Psoas muscle (tissue), 8 donors: Measurements from ENCODE around the gene TMEM244. TPM values are rescaled to one million over a fixed set of nuclear protein-coding genes. Genes with fewer than 3 reads are reported as not detected.

Experiments used
- ATAC-seq, 4 donors: fragments of 200-7000 bp; cut with Tn5 transposase; one replicate each; pipeline ENCODE4 v1.9.1; 2020; ENCODE audit warnings: moderate library complexity in 3 of 4, mild to moderate bottlenecking in 2 of 4
- DNase-seq, 2 donors: peaks; one replicate each; pipeline ENCODE4 v3.0.0-alpha.2; 2020
- H3K27ac ChIP-seq: fragments of 200-600 bp; one replicate; pipeline ENCODE4 v1.8.0; 2022
- H3K27me3 ChIP-seq, 3 donors: fragments of 200-600 bp in 1 of 3; one replicate each; pipeline versions ENCODE4 v1.6.1 to v1.8.0; 2013 to 2022; ENCODE audit warnings: low read length in 2 of 3, mild to moderate bottlenecking in 2 of 3, moderate library complexity in 1 of 3; ENCODE audit not compliant: insufficient read depth in 3 of 3
- H3K36me3 ChIP-seq, 2 donors: fragments of 200-600 bp in 1 of 2; one replicate each; pipeline versions ENCODE4 v1.6.1 to v1.8.0; 2013 to 2022; ENCODE audit warnings: low read depth in 1 of 2, mild to moderate bottlenecking in 1 of 2, moderate library complexity in 1 of 2; ENCODE audit not compliant: insufficient read depth in 1 of 2
- H3K4me1 ChIP-seq: fragments of 200-600 bp; one replicate; pipeline ENCODE4 v1.8.0; 2022
- H3K4me3 ChIP-seq: fragments of 200-600 bp; one replicate; pipeline ENCODE4 v1.8.0; 2022; ENCODE audit warnings: mild to moderate bottlenecking
- H3K9me3 ChIP-seq: fragments of 200-600 bp; one replicate; pipeline ENCODE4 v1.8.0; 2022
- CTCF ChIP-seq: fragments of 200-600 bp; IDR thresholded peaks from one replicate; pipeline ENCODE4 v1.8.0; 2022; ENCODE audit warnings: antibody characterized with exemption
- WGBS, 3 donors: extraction: QIAGEN DNeasy Blood & Tissue Kit; methylation state at CpG; one replicate each; pipeline versions ENCODE4 v1.1.6 to v1.1.7; 2013; 5-methylcytosine and 5-hydroxymethylcytosine counted together
- intact Hi-C, 2 donors: fragments of 100-400 bp; cut with DNase I; formaldehyde crosslinking; loops; one replicate each; pipeline versions ENCODE4 v1.11.0 to v1.14.2; 2022
- polyA plus RNA-seq, 3 donors: library from polyadenylated mRNA; stranded (reverse); fragments of 200-250 nt; gene quantifications; one replicate each; pipeline ENCODE4 v1.2.3, GENCODE V29; 2013
- total RNA-seq, 4 donors: library from RNA; stranded (reverse); fragmentation: NEBNext Ultra II Directional in 2 of 4; extraction: Animal tissue kit (Norgen Biotek cat#: 25700) in 2 of 4; gene quantifications; one replicate each; pipeline versions ENCODE4 v1.2.1 to v1.2.4, GENCODE V29; 2021 to 2023
- donor health status: healthy with polysubstance abuse.
- donor health status: DM: no; HTN: no; CAD: no; lungs with moderate emphysema.
- donor health status: Bipolar disorder and iron deficiency.
- donor health status: healthy.
- donor health status: DM: yes; HTN: yes; CAD: no.
- donor health status: DM: no; HTN: no; CAD: no.
- donor health status: DM: no; HTN: no; CAD: no.
- donor health status: DM: yes; HTN: yes; CAD: no.

TMEM244 gene
- total and polyA plus RNA-seq, 7 donors = not detected

GRCh38 chr6:129786548-129786947, 74.6 kb downstream of the TMEM244 start:
- Histone ChIP-seq H3K9me3 (no peaks in the 10 kb centered on the region), H3K4me1 (no peaks in the 10 kb centered on the region), H3K27me3 (no peaks in the 10 kb centered on the region), H3K36me3 (no peaks in the 10 kb centered on the region), H3K27ac (no peak overlapping the region), H3K4me3 (no peak overlapping the region)
- no peak for DNase-seq
- ATAC-seq = no peak
- TF ChIP-seq CTCF = no peak
- WGBS, 3 donors = 68 to 80% (median 75%) methylated on average over 3 of the region's 3 CpGs
- intact Hi-C loops = no loop called here

GRCh38 chr6:129785756-129786135, 75.4 kb downstream of the TMEM244 start:
- no peak for ATAC-seq
- no peaks in the 10 kb centered on the region for H3K36me3 ChIP-seq
- H3K4me3 ChIP-seq = no peak overlapping the region
- DNase-seq = no peak
- H3K27me3 ChIP-seq = no peaks in the 10 kb centered on the region
- TF ChIP-seq CTCF = no peak
- no peaks in the 10 kb centered on the region for H3K4me1 ChIP-seq
- intact Hi-C loops = no loop called here
- H3K9me3 ChIP-seq = no peaks in the 10 kb centered on the region
- H3K27ac ChIP-seq = no peak overlapping the region
- WGBS, 3 donors = 39 to 53% (median 44%) methylated on average over 1 of the region's 1 CpG

GRCh38 chr6:129785047-129785755, 75.9 kb downstream of the TMEM244 start:
- intact Hi-C loops = no loop called here

More at GRCh38 chr6:129785047-129785755, 75.9 kb downstream of the TMEM244 start:
- 61 to 72% (median 67%) methylated on average over 4 of the region's 4 CpGs for WGBS, 3 donors
- no peaks in the 10 kb centered on the region for H3K36me3 ChIP-seq
- no peak for DNase-seq
- no peaks in the 10 kb centered on the region for H3K27me3 ChIP-seq
- no peak for TF ChIP-seq CTCF
- no peaks in the 10 kb centered on the region for H3K4me1 ChIP-seq
- no peak overlapping the region for H3K27ac ChIP-seq
- H3K9me3 ChIP-seq = no peaks in the 10 kb centered on the region
- no peak for ATAC-seq
- no peak overlapping the region for H3K4me3 ChIP-seq

Other genes starting within 250 kb of the TMEM244 start
- gene ARHGAP18, start 151.1 kb downstream of the TMEM244 start, total RNA-seq = 1 to 10 TPM; 5.2 to 6.8 (median 5.5) TPM
- gene ARHGAP18, start 151.1 kb downstream of the TMEM244 start, polyA plus RNA-seq = 1 to 10 TPM; 1.6 to 6.0 (median 4.3) TPM
- gene L3MBTL3, start 157.3 kb upstream of the TMEM244 start, total RNA-seq = 1 to 10 TPM; 1.4 to 3.2 (median 2.4) TPM
- 1 to 10 TPM in 2 of 3 donors, under 1 TPM in 1; 1.00 to 3.1 (median 1.1) TPM for gene L3MBTL3, start 157.3 kb upstream of the TMEM244 start, polyA plus RNA-seq